ENCODE data around the gene PRPF40A. TPM values are rescaled to one million over a fixed set of nuclear protein-coding genes. Genes with fewer than 3 reads are reported as not detected.

The PRPF40A gene
- total and polyA plus RNA-seq, 9 of the 15 experiments (the other 6 are each of a cell fraction or from before 2014, with no cell fraction given): 168 to 304 (median 264) TPM

GRCh38 chr2:152718076-152718908 lies 1.0 kb upstream of the PRPF40A start, which contains the start of gene ARL6IP6 (continued):
- peak; percentile 85 for TF ChIP-seq ZNF407 (IDR thresholded peaks at IDR 0.05; ENCODE audit: low read depth)
- TF ChIP-seq MIER1 (IDR thresholded peaks at IDR 0.05; ENCODE audit: low read depth): peak; percentile 76; the same call in 1 of the 2 replicates
- no peak for TF ChIP-seq NR0B1 (IDR thresholded peaks at IDR 0.05; ENCODE audit: partially characterized antibody)
- no peak for TF ChIP-seq ZNF3 (CRISPR knock-in tag; IDR thresholded peaks at IDR 0.05)
- no peak; the same call in 1 of the 2 replicates for TF ChIP-seq MITF (IDR thresholded peaks at IDR 0.05)
- no peak for TF ChIP-seq RUNX1 (IDR thresholded peaks at IDR 0.05; ENCODE audit: low read depth)
- no peak for TF ChIP-seq CBFA2T2 (conservative IDR thresholded peaks at IDR 0.05)
- no peak for TF ChIP-seq STAG1 (CRISPR knock-in tag; IDR thresholded peaks at IDR 0.05; ENCODE audit: borderline replicate concordance)
- TF ChIP-seq CBX2 (IDR thresholded peaks at IDR 0.05; ENCODE audit: insufficient read depth, low read length, poor library complexity, severe bottlenecking): no peak
- TF ChIP-seq RBM14 (IDR thresholded peaks at IDR 0.05; ENCODE audit: borderline replicate concordance, insufficient read depth, low read depth, low read length): no peak; the same call in 1 of the 2 replicates
- TF ChIP-seq MCM3 (IDR thresholded peaks at IDR 0.05): no peak
- no peak; the same call in 1 of the 2 replicates for TF ChIP-seq FOXP1 (CRISPR knock-in tag; IDR thresholded peaks at IDR 0.05)
- TF ChIP-seq THRAP3 (IDR thresholded peaks at IDR 0.05; ENCODE audit: borderline replicate concordance): peak; percentile 83; the same call in 1 of the 2 replicates
- no peak for TF ChIP-seq TEAD2 (tag; IDR thresholded peaks at IDR 0.05)
